Neural cell (in vitro differentiated cells): Measurements from ENCODE around the gene CENPP.

ENCODE experiments used
- CTCF ChIP-seq: fragments of 450-650 bp; IDR thresholded peaks from 2 replicates; pipeline ENCODE4 v1.5.1; 2014; ENCODE audit warnings: antibody characterized with exemption, mild to moderate bottlenecking, moderate library complexity; ENCODE audit not compliant: poor library complexity, severe bottlenecking
- EP300 ChIP-seq: fragments of 450-650 bp; conservative IDR thresholded peaks from 2 replicates; pipeline ENCODE4 v1.6.1; 2014; ENCODE audit warnings: antibody characterized with exemption, mild to moderate bottlenecking, moderate library complexity; ENCODE audit not compliant: poor library complexity, severe bottlenecking
- EZH2 ChIP-seq: fragments of 200-600, 300-800 bp; shearing (Covaris generic), sonication (generic); IDR thresholded peaks from 2 replicates; pipeline ENCODE4 v1.6.1; 2014; ENCODE audit warnings: antibody characterized with exemption, low read length, borderline replicate concordance, mild to moderate bottlenecking; ENCODE audit not compliant: insufficient read depth, poor library complexity, severe bottlenecking
- POLR2AphosphoS5 ChIP-seq: IDR thresholded peaks from 2 replicates; pipeline ENCODE4 v1.6.1; 2012
- TAF1 ChIP-seq: IDR thresholded peaks from 2 replicates; pipeline ENCODE4 v1.6.1; 2012; ENCODE audit warnings: low read depth
- TF ChIP-seq, protein P1 (sequence below): IDR thresholded peaks from 2 replicates; pipeline ENCODE4 v1.6.1; 2012; ENCODE audit warnings: borderline replicate concordance

- TF ChIP-seq CTCF (no peak), TAF1 (no peak), EZH2 (no peak), EP300 (no peak), POLR2AphosphoS5 (no peak)
- TF ChIP-seq, protein P1, sequence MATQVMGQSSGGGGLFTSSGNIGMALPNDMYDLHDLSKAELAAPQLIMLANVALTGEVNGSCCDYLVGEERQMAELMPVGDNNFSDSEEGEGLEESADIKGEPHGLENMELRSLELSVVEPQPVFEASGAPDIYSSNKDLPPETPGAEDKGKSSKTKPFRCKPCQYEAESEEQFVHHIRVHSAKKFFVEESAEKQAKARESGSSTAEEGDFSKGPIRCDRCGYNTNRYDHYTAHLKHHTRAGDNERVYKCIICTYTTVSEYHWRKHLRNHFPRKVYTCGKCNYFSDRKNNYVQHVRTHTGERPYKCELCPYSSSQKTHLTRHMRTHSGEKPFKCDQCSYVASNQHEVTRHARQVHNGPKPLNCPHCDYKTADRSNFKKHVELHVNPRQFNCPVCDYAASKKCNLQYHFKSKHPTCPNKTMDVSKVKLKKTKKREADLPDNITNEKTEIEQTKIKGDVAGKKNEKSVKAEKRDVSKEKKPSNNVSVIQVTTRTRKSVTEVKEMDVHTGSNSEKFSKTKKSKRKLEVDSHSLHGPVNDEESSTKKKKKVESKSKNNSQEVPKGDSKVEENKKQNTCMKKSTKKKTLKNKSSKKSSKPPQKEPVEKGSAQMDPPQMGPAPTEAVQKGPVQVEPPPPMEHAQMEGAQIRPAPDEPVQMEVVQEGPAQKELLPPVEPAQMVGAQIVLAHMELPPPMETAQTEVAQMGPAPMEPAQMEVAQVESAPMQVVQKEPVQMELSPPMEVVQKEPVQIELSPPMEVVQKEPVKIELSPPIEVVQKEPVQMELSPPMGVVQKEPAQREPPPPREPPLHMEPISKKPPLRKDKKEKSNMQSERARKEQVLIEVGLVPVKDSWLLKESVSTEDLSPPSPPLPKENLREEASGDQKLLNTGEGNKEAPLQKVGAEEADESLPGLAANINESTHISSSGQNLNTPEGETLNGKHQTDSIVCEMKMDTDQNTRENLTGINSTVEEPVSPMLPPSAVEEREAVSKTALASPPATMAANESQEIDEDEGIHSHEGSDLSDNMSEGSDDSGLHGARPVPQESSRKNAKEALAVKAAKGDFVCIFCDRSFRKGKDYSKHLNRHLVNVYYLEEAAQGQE: no peak
These were observed 210.4 kb downstream of the CENPP start, which contains the start of gene ECM2 for GRCh38 chr9:92535940-92536850.
